Measurements from ENCODE around the gene LYSMD2.

GRCh38 chr15:51706291-51706690 is 31.2 kb downstream of the LYSMD2 start:
- TF ChIP-seq CTCF (IDR thresholded peaks at IDR 0.05) (no peak), POLR2A (IDR thresholded peaks at IDR 0.05) (no peak)
